Measurements from ENCODE around the gene EIF5. TPM values are rescaled to one million over a fixed set of nuclear protein-coding genes. Genes with fewer than 3 reads are reported as not detected.

Gene EIF5
- total and polyA plus RNA-seq, 2 experiments from 2014 or later: 151 to 331 TPM

DNA sequence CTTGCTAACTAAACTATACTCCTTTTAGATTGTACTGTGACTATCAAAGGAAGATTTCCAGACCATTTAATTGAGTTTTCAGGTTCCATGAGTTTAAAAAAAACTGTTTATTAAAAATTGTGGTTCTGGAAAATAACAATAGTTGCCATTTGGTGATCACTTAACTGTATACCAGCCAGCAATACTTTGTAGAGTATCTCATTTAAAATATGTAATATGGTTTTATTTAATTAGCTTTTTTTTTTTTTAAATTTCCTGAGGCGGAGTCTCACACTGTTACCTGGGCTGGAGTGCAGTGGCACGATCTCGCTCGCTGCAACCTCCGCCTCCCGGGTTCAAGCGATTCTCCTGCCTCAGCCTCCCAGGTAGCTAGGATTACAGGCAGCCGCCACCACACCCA lies 58.5 kb downstream of the EIF5 start:
- H4K20me1 ChIP-seq (ENCODE audit: insufficient read depth, poor library complexity, severe bottlenecking): peaks cover 92% of the 10 kb centered on the region
- peaks cover 28% of the 10 kb centered on the region for H3K4me1 ChIP-seq (ENCODE audit: insufficient read depth)
- peaks cover 100% of the 10 kb centered on the region for H3K79me2 ChIP-seq
- DNase-seq (ENCODE audit: low spot score): no peak
- no peaks in the 10 kb centered on the region for H3K9me3 ChIP-seq (ENCODE audit: low read depth)
- H3K9me2 ChIP-seq (replicated peaks; ENCODE audit: insufficient read depth): no peaks in the 10 kb centered on the region
- H3K4me3 ChIP-seq: no peak overlapping the region
- WGBS (ENCODE audit: low lambda C conversion rate, missing lambda C conversion rate): 98% methylated on average over 8 of the region's 8 CpGs
- TF ChIP-seq EZH2phosphoT487 (IDR thresholded peaks at IDR 0.05; ENCODE audit: low read depth, severe bottlenecking, unreplicated experiment) (no peak), CTCF (IDR thresholded peaks at IDR 0.05; ENCODE audit: poor library complexity) (no peak), EZH2 (IDR thresholded peaks at IDR 0.05; ENCODE audit: borderline replicate concordance) (no peak)
- no peaks in the 10 kb centered on the region for H3K27me3 ChIP-seq
- H3K4me2 ChIP-seq: peak overlapping the region; percentile 3
- H3K36me3 ChIP-seq (replicated peaks; ENCODE audit: insufficient read depth, low read depth): no peaks in the 10 kb centered on the region
- H2AFZ ChIP-seq: no peak overlapping the region
- no peak overlapping the region for H3K27ac ChIP-seq

DNA sequence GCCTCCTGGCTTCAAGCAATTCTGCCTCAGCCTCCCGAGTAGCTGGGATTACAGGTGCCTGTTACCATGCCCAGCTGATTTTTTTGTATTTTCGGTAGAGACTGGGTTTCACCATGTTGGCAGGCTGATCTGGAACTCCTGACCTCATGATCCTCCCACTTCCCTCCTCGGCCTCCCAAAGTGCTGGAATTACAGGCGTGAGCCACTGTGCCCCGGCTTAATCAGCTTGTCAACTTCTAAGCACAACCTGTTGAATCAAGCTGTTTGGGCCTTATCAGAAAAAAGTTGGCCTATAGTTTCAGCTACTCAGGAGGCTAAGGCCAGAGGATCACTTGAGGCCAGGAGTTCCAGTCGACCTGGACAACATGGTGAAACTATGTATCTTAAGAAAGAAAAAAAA lies 59.0 kb downstream of the EIF5 start:
- H3K27ac ChIP-seq: no peak overlapping the region
- H3K36me3 ChIP-seq (replicated peaks; ENCODE audit: insufficient read depth, low read depth): no peaks in the 10 kb centered on the region
- H3K27me3 ChIP-seq: no peaks in the 10 kb centered on the region
- H2AFZ ChIP-seq: no peak overlapping the region
- TF ChIP-seq CTCF (IDR thresholded peaks at IDR 0.05; ENCODE audit: poor library complexity) (no peak), EZH2 (IDR thresholded peaks at IDR 0.05; ENCODE audit: borderline replicate concordance) (no peak), EZH2phosphoT487 (IDR thresholded peaks at IDR 0.05; ENCODE audit: low read depth, severe bottlenecking, unreplicated experiment) (no peak)
- H3K4me2 ChIP-seq: no peak overlapping the region
- 81% methylated on average over 6 of the region's 6 CpGs for WGBS (ENCODE audit: low lambda C conversion rate, missing lambda C conversion rate)
- no peak overlapping the region for H3K4me3 ChIP-seq
- DNase-seq (ENCODE audit: low spot score): no peak
- H4K20me1 ChIP-seq (ENCODE audit: insufficient read depth, poor library complexity, severe bottlenecking): peaks cover 92% of the 10 kb centered on the region
- no peaks in the 10 kb centered on the region for H3K9me2 ChIP-seq (replicated peaks; ENCODE audit: insufficient read depth)
- H3K79me2 ChIP-seq: peaks cover 100% of the 10 kb centered on the region
- peaks cover 26% of the 10 kb centered on the region for H3K4me1 ChIP-seq (ENCODE audit: insufficient read depth)
- H3K9me3 ChIP-seq (ENCODE audit: low read depth): no peaks in the 10 kb centered on the region

DNA sequence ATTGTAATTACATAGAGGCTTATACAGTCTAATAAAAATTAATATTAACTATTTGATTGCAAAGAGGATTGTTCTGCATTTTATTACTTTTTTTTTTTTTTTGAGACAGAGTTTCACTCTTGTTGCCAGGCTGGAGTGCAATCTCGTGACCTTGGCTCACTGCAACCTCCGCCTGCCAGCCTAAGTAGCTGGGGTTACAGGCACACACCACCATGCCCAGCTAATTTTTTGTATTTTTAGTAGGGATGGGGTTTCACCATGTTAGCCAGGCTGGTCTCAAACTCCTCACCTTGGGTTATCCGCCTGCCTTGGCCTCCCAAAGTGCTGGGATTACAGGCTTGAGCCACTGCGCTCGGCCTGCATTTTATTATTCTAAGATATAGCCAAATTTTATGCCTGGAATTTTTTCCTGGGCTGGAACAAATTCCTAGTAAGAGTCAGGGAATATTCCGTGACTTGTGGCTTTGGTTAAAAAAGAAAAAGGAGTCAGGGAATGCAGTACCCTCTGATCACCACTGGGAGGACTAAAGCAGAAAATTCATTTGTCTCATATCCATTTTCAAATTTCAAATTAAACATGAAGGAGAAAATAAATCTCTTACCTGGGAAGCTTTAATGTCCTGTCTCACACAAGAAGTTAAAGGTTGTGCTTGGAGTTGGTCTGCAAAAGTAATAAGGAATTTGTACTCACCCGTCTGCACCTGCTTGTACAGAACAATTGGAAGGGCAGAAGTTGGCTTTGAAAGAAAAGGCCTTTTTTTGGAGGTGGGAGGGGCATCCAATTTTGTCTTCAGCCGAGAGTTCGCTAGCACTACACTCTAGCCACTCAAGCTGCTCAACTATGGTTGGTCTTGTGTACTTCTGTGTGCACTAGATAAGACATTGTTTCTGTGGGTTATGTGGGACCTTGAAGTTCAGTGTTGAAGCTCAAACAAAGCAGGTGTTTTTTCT lies 59.9 kb downstream of the EIF5 start:
- H3K4me1 ChIP-seq (ENCODE audit: insufficient read depth): peaks cover 27% of the 10 kb centered on the region
- peaks cover 92% of the 10 kb centered on the region for H4K20me1 ChIP-seq (ENCODE audit: insufficient read depth, poor library complexity, severe bottlenecking)
- H3K4me3 ChIP-seq: no peak overlapping the region
- H3K9me2 ChIP-seq (replicated peaks; ENCODE audit: insufficient read depth): no peaks in the 10 kb centered on the region
- peaks cover 100% of the 10 kb centered on the region for H3K79me2 ChIP-seq
- peak; percentile 34 for DNase-seq (ENCODE audit: low spot score)
- no peak for TF ChIP-seq EZH2phosphoT487 (IDR thresholded peaks at IDR 0.05; ENCODE audit: low read depth, severe bottlenecking, unreplicated experiment)
- no peak for TF ChIP-seq EZH2 (IDR thresholded peaks at IDR 0.05; ENCODE audit: borderline replicate concordance)
- TF ChIP-seq CTCF (IDR thresholded peaks at IDR 0.05; ENCODE audit: poor library complexity): peak; percentile 56
- peak overlapping the region; percentile 26 for H3K4me2 ChIP-seq
- H2AFZ ChIP-seq: no peak overlapping the region
- H3K36me3 ChIP-seq (replicated peaks; ENCODE audit: insufficient read depth, low read depth): no peaks in the 10 kb centered on the region
- no peaks in the 10 kb centered on the region for H3K9me3 ChIP-seq (ENCODE audit: low read depth)
- no peak overlapping the region for H3K27ac ChIP-seq
- no peaks in the 10 kb centered on the region for H3K27me3 ChIP-seq
- WGBS (ENCODE audit: low lambda C conversion rate, missing lambda C conversion rate): 59% methylated on average over 9 of the region's 9 CpGs

Small RNA genes within 50 kb of the gene (small RNA-seq; reads per million reads assigned to genes)
- gene SNORA28: 46.8 reads per million, percentile 97 among the genes with 10 or more reads in this experiment

Other genes starting within 250 kb of the EIF5 start
- 12.4 and 35.3 TPM in 2 replicates for gene EXOC3L4, start 239.5 kb upstream of the EIF5 start, total RNA-seq
- gene EXOC3L4, start 239.5 kb upstream of the EIF5 start, polyA plus RNA-seq: 31.0 and 40.3 TPM in 2 replicates
- gene TNFAIP2, start 210.8 kb upstream of the EIF5 start, total RNA-seq: 14.0 and 16.0 TPM in 2 replicates
- 14.2 and 28.2 TPM in 2 replicates for gene TNFAIP2, start 210.8 kb upstream of the EIF5 start, polyA plus RNA-seq
- gene MARK3, start 51.2 kb downstream of the EIF5 start, total RNA-seq: 59.2 and 71.7 TPM in 2 replicates
- 56.3 and 76.7 TPM in 2 replicates for gene MARK3, start 51.2 kb downstream of the EIF5 start, polyA plus RNA-seq
- 523 and 682 TPM in 2 replicates for gene CKB, start 188.6 kb downstream of the EIF5 start, total RNA-seq
- gene CKB, start 188.6 kb downstream of the EIF5 start, polyA plus RNA-seq: 2,788 and 2,829 TPM in 2 replicates
- 8.2 and 8.9 TPM in 2 replicates for gene TRMT61A, start 195.0 kb downstream of the EIF5 start, total RNA-seq
- gene TRMT61A, start 195.0 kb downstream of the EIF5 start, polyA plus RNA-seq: 13.2 and 15.0 TPM in 2 replicates
- 25.8 and 27.4 TPM in 2 replicates for gene BAG5, start 228.4 kb downstream of the EIF5 start, total RNA-seq
- gene BAG5, start 228.4 kb downstream of the EIF5 start, polyA plus RNA-seq: 11.7 and 13.9 TPM in 2 replicates
- gene COA8, start 228.7 kb downstream of the EIF5 start, total RNA-seq: 58.7 and 59.1 TPM in 2 replicates
- gene COA8, start 228.7 kb downstream of the EIF5 start, polyA plus RNA-seq: 68.2 and 71.5 TPM in 2 replicates

All from hepatocyte (in vitro differentiated cells).